MV-4-11 (cell line): ENCODE measurements around the gene NOS3.

Experiments
- DNase-seq: peaks from one replicate; lab custom pipeline; 2025; lab: John Stamatoyannopoulos, UW

Gene NOS3

DNA sequence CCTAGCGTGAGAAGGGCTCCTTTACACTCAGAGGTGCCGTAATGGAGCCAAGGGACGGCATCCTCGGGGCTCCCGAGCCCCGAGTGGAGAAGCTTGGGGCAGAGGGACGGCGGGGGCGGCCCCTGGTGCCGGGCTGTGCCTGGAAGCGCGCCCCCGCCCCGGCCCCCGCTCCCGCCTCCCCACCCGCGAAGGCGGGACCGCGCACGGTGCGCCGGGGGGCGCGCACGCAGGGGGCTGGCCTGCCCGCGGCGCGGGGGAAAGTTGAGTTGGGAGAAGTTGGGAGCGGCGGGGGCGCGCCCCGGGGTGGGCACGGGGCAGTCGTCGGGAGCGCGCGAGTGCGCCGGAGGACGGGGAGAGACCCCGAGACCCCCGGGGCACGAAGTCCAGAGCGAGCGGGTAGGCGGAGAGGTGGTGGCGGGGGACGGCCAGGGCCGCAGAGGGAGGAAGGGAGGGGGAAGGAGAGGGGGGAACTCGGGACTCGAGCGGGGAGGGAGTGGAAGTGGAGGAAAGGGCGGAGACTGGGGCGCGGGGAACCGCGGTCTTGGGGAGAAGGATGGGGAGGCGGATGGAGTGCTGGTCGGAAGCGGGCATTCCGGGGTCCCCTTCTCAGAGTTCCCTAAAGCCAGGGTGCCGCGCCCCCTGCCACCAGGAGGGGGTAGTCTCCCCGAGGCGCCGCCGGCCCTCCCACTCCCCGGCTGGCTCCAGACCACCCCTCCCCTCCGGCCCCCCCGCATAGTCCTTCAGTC is 68.7 kb downstream of the NOS3 start, which contains the start of gene SLC4A2:
SLC4A2 (plus strand) TSS at position 223 of the 746 bp plus-strand sequence. CDS start 2,399 bp downstream, outside the sequence.
- peak; percentile 59 for DNase-seq

- DNase-seq = no peak
Measured at GRCh38 chr7:151060113-151060415, 69.2 kb downstream of the NOS3 start.

DNA sequence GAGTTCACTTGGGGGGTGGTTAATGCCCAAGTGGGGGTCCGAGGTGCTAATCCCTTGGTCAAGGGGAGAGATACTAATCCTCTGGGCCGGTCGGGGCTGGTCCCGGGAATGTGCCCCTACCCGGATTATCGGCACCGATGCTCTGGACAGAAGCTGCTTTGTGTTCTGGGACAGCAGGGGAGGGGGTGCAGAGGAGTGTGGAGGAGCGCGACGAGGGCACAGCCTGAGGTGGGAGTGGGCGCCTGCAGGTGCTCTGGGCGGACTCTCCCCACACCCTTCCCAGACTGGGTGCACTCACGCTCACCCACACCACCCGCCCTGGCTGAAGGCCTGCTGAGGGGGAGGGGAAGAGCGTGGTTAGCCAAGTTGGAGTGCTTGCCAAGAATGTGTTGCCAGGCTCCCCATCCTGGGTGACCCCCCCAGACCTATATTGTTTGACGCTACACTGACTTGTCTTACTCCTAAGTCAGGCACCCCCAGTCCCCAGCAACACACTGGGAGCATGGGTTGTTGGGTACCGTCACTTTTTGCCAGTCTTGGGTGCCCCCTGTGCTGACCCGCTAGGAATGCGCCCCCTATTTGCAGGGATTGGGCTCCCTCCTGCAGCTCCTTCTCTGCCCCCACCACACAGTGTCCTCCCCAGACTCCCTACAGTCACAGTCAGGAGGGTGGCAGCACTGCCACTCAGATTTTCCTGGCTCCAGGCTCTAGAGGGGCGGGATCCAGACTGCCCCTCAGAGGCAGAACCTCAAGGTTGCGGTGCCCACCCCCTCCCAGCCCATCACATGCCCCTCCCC is 69.8 kb downstream of the NOS3 start:
- no peak for DNase-seq

DNA sequence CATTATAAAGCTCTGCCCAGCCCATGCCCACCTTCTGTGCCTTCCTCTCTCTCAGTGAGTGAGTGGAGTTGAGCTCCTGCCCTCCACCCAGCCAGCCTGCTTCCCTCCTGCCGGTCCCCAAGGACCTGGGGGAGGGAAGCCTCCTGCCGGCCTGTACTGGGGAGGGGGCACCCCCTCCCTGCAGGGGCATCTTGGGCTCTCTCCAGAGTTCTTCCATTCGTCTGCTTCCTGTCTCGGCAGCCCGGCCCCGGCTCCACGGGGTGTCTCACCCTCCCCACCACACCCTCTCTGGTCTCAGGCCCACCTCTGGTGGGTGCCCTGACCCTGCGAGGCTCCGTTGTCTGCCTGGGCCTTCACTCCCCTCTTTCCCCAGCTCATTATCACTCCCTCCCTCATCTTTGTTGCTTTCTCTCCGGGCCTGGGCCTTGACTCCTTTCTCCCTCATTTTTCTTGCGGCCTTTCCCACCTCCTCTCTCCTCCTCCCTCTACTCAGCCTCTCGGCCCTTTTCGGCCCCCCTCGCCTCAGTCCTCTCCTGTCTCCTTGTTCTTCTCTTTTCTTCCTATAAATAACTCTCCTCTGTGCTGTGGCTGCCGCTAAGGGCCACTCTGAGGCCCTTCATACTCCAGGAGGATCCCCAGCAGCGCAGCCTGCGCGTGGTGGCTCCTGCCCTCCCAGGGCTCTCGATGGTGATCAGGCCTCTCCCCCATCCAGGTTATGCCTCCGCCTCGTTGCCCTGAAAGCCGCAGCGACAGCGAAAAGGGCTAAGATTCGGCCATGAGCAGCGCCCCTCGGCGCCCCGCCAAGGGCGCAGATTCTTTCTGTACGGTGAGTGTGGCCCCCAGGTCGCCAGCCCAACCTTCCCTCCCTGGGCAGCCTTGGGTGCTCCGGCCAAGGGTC is 70.6 kb downstream of the NOS3 start:
- DNase-seq = no peak

DNA sequence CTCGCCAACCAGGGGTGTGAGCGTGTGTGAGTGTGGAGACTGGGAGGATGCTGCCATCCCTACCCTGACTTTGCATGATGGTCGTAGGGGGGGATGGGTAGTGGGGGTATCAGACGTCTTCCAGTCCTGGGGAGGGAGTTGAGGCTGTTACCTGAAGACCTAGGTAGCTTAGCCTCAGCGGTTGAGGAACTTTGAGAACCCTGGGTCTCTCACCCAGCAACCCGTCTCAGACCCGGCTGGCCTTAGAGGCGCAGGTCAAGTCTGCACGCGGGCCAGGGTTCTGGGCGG is 71.2 kb downstream of the NOS3 start:
- no peak for DNase-seq

- no peak for DNase-seq
Measured at GRCh38 chr7:151062399-151063211, 71.8 kb downstream of the NOS3 start.

- no peak for DNase-seq
Measured at GRCh38 chr7:151063212-151063561, 72.4 kb downstream of the NOS3 start.
